Renal cortex interstitium (tissue), 11 donors: ENCODE measurements around the gene DCAF6. TPM values are rescaled to one million over a fixed set of nuclear protein-coding genes. Genes with fewer than 3 reads are reported as not detected.

Experiments
- DNase-seq, 11 donors: peaks; one replicate each; pipeline ENCODE4 v3.0.0-alpha.2; 2013; ENCODE audit warnings: low read depth in 9 of 11, low spot score in 4 of 11; ENCODE audit errors: extremely low read depth in 1 of 11
- polyA plus RNA-seq, 3 donors: library from polyadenylated mRNA; unstranded; fragments of 120-200 nt; gene quantifications; one replicate each; pipeline ENCODE4 v1.2.1, GENCODE V29; 2013; ENCODE audit not compliant: insufficient read length in 3 of 3

DCAF6 gene
- polyA plus RNA-seq, 3 donors = 79.2 to 85.6 (median 83.0) TPM

DNA sequence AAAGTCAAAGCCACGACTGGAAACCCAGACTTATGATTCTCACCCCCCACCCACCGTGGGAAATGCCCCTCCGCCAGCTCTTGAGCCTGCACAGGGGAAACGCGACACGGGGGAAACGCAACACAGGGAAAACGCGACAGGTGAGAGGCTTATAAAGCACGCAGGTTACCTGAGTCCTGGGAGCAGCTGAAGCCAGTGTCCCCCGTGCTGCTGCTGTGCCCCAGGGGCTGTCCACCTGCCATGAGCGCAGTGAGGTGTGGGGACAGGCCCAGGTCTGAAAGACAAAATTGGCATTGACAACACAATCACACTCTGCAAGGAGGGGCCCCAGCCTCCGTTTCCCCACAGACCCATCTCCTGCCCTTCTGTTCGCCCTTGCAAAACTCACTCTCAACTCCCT, 153.9 kb downstream of the DCAF6 start:
- DNase-seq = no peak

GRCh38 chr1:168091063-168091462, 154.6 kb downstream of the DCAF6 start:
- no peak for DNase-seq

- no peak for DNase-seq
These were observed 155.5 kb downstream of the DCAF6 start for GRCh38 chr1:168091720-168092550.

DNA sequence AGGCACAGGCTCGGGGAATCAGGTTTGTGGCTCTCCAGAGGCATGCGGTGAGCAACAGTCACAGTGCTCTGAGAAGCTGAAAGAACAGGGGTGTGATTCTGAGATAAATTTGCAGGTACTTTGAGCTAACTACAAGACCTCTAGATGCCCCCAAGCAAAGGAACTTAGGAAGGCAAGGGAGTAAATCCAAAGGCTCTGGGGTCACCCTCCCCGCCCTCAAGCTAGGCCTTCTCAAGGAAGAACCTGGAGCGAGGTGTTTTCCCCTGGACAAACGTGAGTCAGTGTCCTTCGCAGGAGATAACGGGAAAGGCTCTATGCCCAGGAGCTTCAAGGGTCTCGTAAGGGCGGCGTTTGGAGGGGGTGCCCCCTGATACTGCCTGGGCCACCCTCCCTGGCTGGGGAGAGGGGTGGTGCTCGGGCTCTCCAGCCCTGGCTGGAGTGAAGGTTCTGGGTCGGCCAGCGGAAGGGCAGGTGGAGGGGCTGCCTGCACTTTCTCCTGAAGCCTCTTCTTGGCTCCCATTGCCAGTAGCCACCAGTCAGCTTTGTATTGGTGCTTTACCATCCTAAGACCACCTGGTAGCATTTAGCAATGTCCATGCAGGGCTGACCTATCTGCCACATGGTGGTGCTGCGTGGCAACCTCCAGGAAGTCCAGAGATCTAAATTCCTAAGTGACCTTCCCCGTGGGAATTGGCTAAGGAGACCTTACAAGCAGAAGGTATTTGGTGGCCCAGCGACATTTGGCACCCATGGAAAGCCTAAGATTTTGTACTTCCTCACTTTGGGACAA, 156.3 kb downstream of the DCAF6 start:
- no peak for DNase-seq

- DNase-seq = no peak
These were observed 157.1 kb downstream of the DCAF6 start for GRCh38 chr1:168093616-168094015.

DNA sequence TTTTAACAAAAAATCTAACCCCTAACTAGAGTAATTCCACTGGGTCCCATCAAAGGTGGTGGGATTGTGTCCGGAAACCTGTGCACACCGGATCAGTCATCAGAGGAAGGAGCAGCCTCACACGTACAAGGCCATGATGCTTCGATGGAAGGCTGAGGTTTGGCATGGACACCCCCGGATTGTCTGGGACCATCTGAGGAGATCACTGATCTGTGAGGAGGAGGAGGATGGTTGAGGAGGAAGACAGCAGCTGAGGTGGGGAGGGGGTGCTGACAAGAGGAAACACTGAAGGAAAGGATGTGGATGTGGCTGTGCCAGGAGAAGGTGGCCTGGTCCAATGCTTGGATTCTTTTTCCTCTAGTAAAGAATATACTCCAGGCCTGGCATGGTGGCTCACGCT, 159.0 kb downstream of the DCAF6 start:
- DNase-seq = no peak

DNA sequence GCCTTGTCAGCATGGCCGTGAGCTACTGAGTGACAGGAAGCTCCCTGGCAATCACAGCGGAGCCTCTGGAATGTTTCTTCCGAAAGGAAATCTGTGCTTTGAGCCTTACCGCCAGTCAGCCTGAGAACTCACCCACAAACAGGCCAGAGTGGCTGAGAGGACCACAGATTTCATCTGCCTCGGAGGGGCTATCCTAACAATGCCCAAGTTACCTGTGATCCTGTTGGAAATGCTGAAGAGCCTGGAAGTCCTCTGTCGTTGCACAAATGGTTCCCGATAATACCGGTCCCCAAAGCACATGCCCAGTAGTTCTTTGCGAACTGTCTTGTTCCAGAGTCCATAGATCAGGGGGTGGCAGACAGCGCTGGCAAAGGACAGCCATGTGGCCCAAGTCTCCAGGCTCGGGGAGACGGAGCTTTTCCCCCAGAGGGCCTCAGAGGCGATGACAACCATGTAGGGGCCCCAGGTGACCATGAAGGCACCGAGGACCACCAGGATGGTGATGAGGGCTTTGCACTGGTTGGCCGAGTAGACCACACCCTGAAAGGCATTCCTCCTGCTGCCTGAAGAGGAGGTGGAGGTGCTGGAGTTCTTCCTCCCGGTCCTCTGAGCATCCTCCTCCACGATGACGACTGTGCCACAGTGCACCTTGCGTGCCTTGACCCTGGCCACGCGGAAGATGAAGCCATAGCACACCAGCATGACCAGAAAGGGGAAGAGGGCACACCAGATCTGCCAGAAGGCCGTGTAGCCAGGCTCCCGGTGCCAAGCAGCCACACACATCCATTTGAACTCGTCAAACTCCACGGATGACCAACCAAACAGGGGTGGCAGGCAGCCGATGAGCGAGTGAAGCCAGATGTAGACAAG, 160.0 kb downstream of the DCAF6 start:
- no peak for DNase-seq

DNA sequence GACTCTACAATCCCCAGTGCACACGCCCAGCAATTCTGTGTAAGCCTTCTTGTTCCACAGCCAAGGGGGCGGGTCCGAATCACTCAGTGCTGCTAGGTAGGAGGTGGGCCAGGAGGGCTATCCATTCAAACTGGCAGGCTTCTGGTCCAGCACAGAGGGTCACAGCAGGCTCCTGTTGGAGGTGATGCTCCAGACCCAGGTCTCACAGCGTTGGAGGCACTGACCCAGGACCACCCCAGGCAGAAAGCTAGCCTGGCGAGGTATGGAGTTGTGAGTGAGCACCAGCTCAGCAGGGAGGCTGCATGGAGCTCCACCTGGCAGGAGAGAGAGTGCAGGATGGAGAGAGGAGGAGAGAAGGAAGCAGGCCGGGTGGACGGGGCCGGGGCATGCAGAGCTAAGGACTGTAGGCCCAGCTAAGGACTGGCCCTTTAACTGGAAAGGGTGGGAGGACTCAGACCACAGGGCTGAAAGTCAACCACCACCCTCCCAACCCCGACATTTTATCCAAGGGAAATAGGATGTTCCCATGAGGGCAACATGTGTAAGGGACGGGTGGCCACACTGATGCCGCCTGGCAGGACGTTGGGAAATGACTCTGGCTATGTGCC, 161.5 kb downstream of the DCAF6 start:
- no peak for DNase-seq

GRCh38 chr1:168098534-168099320, 162.2 kb downstream of the DCAF6 start:
- DNase-seq = no peak

GRCh38 chr1:168099337-168099801, 162.9 kb downstream of the DCAF6 start:
- no peak for DNase-seq

DNA sequence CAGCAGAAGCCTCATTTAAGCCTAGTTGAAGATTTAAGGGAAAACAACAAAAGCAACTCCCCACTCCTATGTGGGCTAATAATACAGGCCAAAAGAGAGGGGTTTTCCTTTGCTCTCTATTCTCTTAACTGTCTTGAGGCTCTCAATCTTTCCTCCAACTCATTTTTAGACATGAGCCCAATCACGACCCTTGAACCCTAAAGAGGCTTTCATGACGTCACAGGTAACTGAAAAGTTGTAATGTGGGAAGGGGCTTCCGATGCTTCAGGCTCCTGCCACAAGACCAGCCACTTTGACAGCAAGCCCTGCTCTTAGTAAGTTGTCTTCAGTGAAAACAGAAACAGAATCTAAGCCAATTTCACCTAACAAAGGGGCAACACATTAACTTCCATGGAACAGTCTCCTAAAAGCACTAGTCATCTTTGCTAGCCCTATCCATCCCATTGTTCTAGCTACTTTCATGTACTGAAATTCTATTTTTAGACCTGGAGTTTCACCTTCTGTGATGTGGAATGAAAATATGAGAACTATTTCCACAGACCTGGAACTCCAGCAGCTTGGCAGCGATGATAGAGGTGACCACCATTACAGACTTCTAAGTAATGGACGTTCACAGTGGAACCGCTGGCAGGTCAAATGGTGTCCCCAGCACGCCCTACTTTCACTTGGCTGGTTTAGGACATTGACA, 164.0 kb downstream of the DCAF6 start:
- DNase-seq = no peak

DNA sequence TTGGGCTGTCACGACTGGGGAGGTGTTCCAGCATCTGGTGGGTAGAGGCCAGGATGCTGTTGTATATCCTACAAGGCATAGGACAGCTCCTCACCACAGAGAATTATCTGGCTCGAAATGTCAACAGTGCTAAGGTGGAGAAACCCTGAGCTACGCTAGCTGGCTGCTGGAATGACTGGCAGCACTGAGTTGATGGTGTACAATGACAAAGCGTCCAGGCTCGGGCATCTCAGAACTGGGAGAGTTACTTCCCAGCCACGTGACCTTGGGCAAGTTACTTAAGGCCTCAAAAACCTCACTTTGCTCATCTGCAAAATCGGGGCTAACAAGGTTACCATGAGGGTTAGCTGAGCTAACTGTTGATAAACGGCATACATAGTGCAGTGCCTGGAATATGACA, 164.9 kb downstream of the DCAF6 start:
- no peak for DNase-seq

GRCh38 chr1:168102487-168102886, 166.0 kb downstream of the DCAF6 start:
- no peak for DNase-seq

GRCh38 chr1:168104535-168104934, 168.1 kb downstream of the DCAF6 start:
- no peak for DNase-seq

GRCh38 chr1:168105846-168106245, 169.4 kb downstream of the DCAF6 start:
- no peak for DNase-seq

DNA sequence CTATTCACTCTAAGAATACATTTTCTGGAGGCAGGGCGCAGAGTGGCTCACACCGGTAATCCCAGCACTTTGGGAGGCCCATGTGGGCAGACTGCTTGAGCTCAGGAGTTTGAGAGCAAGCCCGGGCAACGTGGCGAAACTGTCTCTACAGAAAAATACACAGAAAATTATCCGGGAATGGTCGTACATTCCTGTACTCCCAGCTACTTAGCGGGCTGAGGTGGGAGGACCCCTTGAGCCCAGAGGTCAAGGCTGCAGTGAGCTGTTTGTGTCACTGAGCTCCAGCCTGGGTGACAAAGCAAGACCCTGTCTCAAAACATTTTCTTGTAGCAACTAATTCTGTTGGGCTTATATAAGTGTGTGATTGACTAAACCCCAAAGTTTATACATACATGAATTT, 169.8 kb downstream of the DCAF6 start:
- DNase-seq = no peak

DNA sequence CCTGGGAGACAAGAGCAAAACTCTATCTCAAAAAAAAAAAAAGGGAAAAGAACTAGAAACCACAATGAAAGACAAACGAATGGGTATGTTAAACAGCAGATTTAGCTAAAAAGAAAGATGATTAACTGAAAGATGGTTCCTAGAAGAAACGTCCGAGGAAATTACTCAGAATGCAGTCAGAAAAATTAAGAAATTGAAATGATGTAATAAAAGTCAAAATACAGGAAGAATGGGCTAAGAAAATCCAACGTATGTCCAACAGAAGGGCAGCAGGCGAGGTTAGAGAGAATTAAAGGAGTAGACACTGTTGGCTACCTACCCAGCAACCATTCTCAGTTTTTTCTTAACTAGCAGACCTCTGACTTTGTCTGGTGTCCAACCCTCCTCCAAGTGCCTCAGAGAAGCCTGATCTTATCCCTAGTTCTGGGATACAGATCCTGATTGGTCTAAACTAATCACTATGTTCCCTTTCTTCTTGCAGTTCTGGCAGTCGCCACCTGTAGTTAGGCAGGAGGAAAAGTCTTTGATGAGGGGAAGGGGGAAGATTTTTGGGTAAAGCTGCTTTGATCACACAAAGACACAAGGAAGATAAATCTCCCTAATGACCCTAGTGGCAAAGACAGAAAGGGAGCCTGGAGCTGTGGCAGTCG, 174.5 kb downstream of the DCAF6 start:
- no peak for DNase-seq
